H1 (cell line): Measurements from ENCODE around the gene ADAMTS13. TPM values are rescaled to one million over a fixed set of nuclear protein-coding genes. Genes with fewer than 3 reads are reported as not detected.

ENCODE experiments used
- CREB1 ChIP-seq: IDR thresholded peaks from 2 replicates; pipeline ENCODE4 v1.6.1; 2012; ENCODE audit warnings: inconsistent platforms
- EGR1 ChIP-seq: IDR thresholded peaks from 2 replicates; pipeline ENCODE4 v1.6.1; 2011; ENCODE audit warnings: low read depth, low read length, borderline replicate concordance
- FOSL1 ChIP-seq: IDR thresholded peaks from 2 replicates; pipeline ENCODE4 v1.6.1; 2011; ENCODE audit warnings: mild to moderate bottlenecking, low read depth, low read length, moderate library complexity; ENCODE audit not compliant: insufficient read depth
- RAD21 ChIP-seq, 2 experiments: IDR thresholded peaks in 1 of 2; conservative IDR thresholded peaks in 1 of 2; 2 replicates each; pipeline ENCODE4 v1.6.1; 2011; ENCODE audit warnings: low read depth in 2 of 2, low read length in 2 of 2, improper control_type of control experiment in 1 of 2, inconsistent platforms in 1 of 2, mild to moderate bottlenecking in 1 of 2, moderate library complexity in 1 of 2
- RBBP5 ChIP-seq: IDR thresholded peaks from 2 replicates; pipeline ENCODE4 v1.7.1; 2012; ENCODE audit warnings: low read depth, mild to moderate bottlenecking, inconsistent platforms, low read length, moderate library complexity, borderline replicate concordance
- RNF2 ChIP-seq: fragments of 200-900, 300-1000 bp; sonication (generic); IDR thresholded peaks from 2 replicates; pipeline ENCODE4 v1.7.1; 2016; ENCODE audit warnings: borderline replicate concordance, low read depth, mild to moderate bottlenecking, antibody characterized with exemption, low read length; ENCODE audit not compliant: poor library complexity, severe bottlenecking; ENCODE audit errors: missing control alignments
- TBP ChIP-seq: IDR thresholded peaks from 2 replicates; pipeline ENCODE4 v1.6.1; 2011; ENCODE audit warnings: low read depth, low read length, improper control_type of control experiment
- polyA plus RNA-seq, 7 experiments: library from polyadenylated mRNA; depleted of rRNA in 3 of 7; stranded (reverse) in 5 of 7; unstranded in 2 of 7; fragments of >200 nt in 5 of 7; fragments of 200-250 nt in 2 of 7; gene quantifications; 1 replicate in 5 of 7; 2 replicates in 1 of 7; 4 replicates in 1 of 7; pipeline versions ENCODE4 v1.2.1 to v1.2.3, GENCODE V29; 2011 to 2013; ENCODE audit warnings: missing spikeins in 2 of 7, mixed read lengths in 2 of 7
- total RNA-seq: library from RNA; stranded (reverse); fragmentation: NEBNext Ultra II Directional; extraction: Animal tissue kit (Norgen Biotek cat#: 25700); gene quantifications from 2 replicates; pipeline ENCODE4 v1.2.1, GENCODE V29; 2021

The ADAMTS13 gene
- total and polyA plus RNA-seq, 2 of the 8 experiments (the other 6 are each of a cell fraction or from before 2014, with no cell fraction given), result 4.4 to 5.8 TPM

- no peak for TF ChIP-seq RNF2
- TF ChIP-seq RAD21 (IDR thresholded peaks at IDR 0.05 in 1 of 2, conservative IDR thresholded peaks at IDR 0.05 in 1 of 2; ENCODE audit: low read depth in 2 of 2, low read length in 2 of 2), result no peak
- no peak for TF ChIP-seq EGR1
- no peak for TF ChIP-seq RBBP5
- TF ChIP-seq CREB1, result no peak
- TF ChIP-seq TBP, result no peak
- TF ChIP-seq FOSL1, result no peak
These were observed 54.1 kb downstream of the ADAMTS13 start (continued) for GRCh38 chr9:133476036-133476931.
